ENCODE results near the gene TMEM9B.

GRCh38 chr11:8928981-8929615, 35.1 kb downstream of the TMEM9B start:
- TF ChIP-seq CTCF (IDR thresholded peaks at IDR 0.05) (no peak), EZH2 (IDR thresholded peaks at IDR 0.05; ENCODE audit: borderline replicate concordance, insufficient read depth, low read depth, low read length, poor library complexity, severe bottlenecking) (no peak)

Data from B cell (primary cell).